Chondrocyte (in vitro differentiated cells): ENCODE measurements around the gene RAX2. TPM values are rescaled to one million over a fixed set of nuclear protein-coding genes. Genes with fewer than 3 reads are reported as not detected.

Source experiments
- DNase-seq: peaks from one replicate; pipeline ENCODE4 v3.0.0; 2021; ENCODE audit warnings: mixed read lengths, low spot score
- H3K27ac Mint-ChIP-seq: one replicate; pipeline ENCODE4 v1.8.0; 2021; ENCODE audit warnings: mild to moderate bottlenecking, moderate library complexity, mixed read lengths; ENCODE audit not compliant: unreplicated experiment
- H3K27me3 Mint-ChIP-seq: 2 replicates; pipeline ENCODE4 v1.8.0; 2021; ENCODE audit warnings: low read depth, mixed read lengths
- H3K36me3 Mint-ChIP-seq: 2 replicates; pipeline ENCODE4 v1.8.0; 2021; ENCODE audit warnings: low read depth, mixed read lengths
- H3K4me1 Mint-ChIP-seq: 2 replicates; pipeline ENCODE4 v1.8.0; 2021; ENCODE audit warnings: low read depth, mild to moderate bottlenecking, mixed read lengths
- H3K4me3 Mint-ChIP-seq: one replicate; pipeline ENCODE4 v1.8.0; 2021; ENCODE audit warnings: mild to moderate bottlenecking, moderate library complexity, mixed read lengths; ENCODE audit not compliant: unreplicated experiment
- H3K9me3 Mint-ChIP-seq: 2 replicates; pipeline ENCODE4 v1.8.0; 2021; ENCODE audit warnings: low read depth, mixed read lengths
- total RNA-seq: library from RNA; stranded (reverse); gene quantifications from 3 replicates; pipeline ENCODE4 v1.2.1, GENCODE V29; 2021
- TF ChIP-seq, protein P1 (sequence below): fragments of 200-600 bp; sonication (generic); IDR thresholded peaks from 2 replicates; pipeline ENCODE4 v1.5.0; 2021; ENCODE audit warnings: antibody characterized with exemption, mild to moderate bottlenecking, moderate library complexity

The RAX2 gene
- total RNA-seq, 1 donor from 2014 or later: not detected

DNA sequence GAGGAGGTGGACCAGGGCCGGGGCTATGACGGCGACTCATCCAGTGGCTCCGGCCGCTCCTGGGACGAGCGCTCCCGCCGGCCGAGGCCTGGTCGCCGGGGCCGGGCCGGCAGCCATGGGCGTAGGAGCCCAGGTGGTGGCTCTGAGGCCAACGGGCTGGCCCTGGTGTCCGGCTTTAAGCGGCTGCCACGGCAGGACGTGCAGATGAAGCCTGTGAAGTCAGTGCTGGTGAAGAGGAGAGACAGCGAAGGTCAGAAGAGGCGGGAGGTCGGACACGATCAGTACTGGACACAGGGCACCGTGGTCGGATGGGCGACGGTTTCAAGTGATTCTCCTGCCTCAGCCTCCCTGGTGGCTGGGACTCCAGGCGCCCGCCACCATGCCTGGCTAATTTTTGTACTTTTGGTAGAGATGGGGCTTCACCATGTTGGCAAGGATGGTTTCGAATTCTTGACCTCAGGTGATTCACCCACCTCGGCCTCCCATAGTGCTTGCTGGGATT is 41.5 kb downstream of the RAX2 start:
- Mint-ChIP-seq H3K27me3 (peaks cover 1% of the 10 kb centered on the region), H3K4me3 (no peak overlapping the region), H3K27ac (no peak overlapping the region), H3K4me1 (no peaks in the 10 kb centered on the region), H3K9me3 (no peaks in the 10 kb centered on the region), H3K36me3 (no peaks in the 10 kb centered on the region)
- TF ChIP-seq, protein P1, sequence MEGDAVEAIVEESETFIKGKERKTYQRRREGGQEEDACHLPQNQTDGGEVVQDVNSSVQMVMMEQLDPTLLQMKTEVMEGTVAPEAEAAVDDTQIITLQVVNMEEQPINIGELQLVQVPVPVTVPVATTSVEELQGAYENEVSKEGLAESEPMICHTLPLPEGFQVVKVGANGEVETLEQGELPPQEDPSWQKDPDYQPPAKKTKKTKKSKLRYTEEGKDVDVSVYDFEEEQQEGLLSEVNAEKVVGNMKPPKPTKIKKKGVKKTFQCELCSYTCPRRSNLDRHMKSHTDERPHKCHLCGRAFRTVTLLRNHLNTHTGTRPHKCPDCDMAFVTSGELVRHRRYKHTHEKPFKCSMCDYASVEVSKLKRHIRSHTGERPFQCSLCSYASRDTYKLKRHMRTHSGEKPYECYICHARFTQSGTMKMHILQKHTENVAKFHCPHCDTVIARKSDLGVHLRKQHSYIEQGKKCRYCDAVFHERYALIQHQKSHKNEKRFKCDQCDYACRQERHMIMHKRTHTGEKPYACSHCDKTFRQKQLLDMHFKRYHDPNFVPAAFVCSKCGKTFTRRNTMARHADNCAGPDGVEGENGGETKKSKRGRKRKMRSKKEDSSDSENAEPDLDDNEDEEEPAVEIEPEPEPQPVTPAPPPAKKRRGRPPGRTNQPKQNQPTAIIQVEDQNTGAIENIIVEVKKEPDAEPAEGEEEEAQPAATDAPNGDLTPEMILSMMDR: no peak
- DNase-seq: no peak

DNA sequence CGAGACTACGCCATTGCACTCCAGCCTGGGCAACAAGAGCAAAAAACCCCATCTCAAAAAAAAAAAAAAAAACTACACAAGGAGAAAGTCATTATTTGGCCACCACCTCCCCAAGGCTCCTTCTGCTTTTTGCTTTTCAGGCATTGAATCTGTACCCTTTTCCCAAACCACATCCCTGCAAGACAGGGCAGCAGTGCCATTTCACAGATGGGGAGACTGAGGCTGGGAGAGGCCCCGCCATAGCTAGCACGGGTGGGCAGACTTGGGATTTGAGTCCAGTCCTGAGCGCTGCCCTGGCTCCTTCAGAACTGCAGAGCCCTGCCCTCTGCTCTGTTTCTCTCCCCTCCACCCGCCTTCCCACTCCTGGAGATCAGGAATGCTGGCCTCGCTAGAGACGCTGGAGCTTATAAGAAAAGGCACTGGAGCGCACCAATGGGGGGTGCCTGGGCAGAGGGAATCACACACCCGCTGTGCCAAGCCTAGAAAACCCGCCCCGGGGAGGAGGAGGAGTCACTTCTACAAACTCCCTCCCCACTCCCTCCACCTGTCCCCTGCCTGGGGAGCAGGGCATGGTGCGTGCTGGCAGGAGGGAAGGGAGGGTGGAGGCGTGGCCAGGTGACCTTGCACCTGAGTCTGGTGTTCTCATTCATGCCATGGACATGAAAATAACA is 46.3 kb downstream of the RAX2 start:
- H3K4me1 Mint-ChIP-seq: peaks cover 7% of the 10 kb centered on the region
- TF ChIP-seq, protein P1: no peak
- no peak overlapping the region for H3K27ac Mint-ChIP-seq
- peaks cover 9% of the 10 kb centered on the region for H3K27me3 Mint-ChIP-seq
- H3K4me3 Mint-ChIP-seq: no peak overlapping the region
- DNase-seq: no peak
- no peaks in the 10 kb centered on the region for H3K9me3 Mint-ChIP-seq
- H3K36me3 Mint-ChIP-seq: no peaks in the 10 kb centered on the region

DNA sequence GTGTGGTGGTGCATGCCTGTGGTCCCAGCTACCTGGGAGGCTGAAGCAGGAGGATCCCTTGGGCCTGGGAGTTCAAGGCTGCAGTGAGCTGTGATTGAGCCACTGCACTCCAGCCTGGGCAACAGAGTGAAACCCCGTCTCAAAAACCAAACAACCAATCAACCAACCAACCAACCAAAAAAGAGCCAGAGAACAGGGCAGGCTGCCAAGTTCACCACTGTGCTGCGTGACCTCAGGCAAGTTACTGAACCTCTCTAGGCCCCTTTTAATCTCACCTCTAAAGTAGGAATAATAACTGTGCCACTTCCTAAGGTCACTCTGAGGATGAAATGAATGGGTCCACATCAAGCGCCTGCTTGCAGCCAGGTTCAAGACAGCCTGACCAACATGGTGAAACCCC is 46.9 kb downstream of the RAX2 start:
- TF ChIP-seq, protein P1: no peak
- Mint-ChIP-seq H3K4me3 (no peak overlapping the region), H3K27me3 (peaks cover 9% of the 10 kb centered on the region), H3K4me1 (peaks cover 7% of the 10 kb centered on the region), H3K9me3 (no peaks in the 10 kb centered on the region), H3K27ac (no peak overlapping the region), H3K36me3 (no peaks in the 10 kb centered on the region)
- DNase-seq: no peak

DNA sequence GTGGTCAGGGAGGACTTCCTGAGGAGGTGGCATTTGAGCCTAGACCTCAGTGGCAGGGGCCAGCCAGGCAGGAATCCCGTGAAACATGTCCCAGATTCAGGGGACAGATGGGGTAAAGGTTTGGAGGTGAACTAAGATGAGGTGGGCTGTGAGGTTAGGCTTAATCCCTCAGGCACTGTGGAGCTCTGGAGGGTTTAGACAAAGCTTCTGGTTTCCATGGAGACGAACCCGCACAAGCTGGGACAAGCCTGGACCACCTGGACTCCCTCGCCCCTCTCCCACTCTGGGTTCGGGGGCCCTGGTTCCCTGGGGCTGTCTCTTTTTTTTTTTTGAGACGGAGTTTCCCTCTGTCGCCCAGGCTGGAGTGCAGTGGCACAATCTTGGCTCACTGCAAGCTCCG is 48.1 kb downstream of the RAX2 start:
- H3K4me1 Mint-ChIP-seq: peaks cover 11% of the 10 kb centered on the region
- H3K36me3 Mint-ChIP-seq: no peaks in the 10 kb centered on the region
- H3K9me3 Mint-ChIP-seq: no peaks in the 10 kb centered on the region
- no peak overlapping the region for H3K27ac Mint-ChIP-seq
- TF ChIP-seq, protein P1: no peak
- H3K4me3 Mint-ChIP-seq: no peak overlapping the region
- DNase-seq: no peak
- peaks cover 11% of the 10 kb centered on the region for H3K27me3 Mint-ChIP-seq

DNA sequence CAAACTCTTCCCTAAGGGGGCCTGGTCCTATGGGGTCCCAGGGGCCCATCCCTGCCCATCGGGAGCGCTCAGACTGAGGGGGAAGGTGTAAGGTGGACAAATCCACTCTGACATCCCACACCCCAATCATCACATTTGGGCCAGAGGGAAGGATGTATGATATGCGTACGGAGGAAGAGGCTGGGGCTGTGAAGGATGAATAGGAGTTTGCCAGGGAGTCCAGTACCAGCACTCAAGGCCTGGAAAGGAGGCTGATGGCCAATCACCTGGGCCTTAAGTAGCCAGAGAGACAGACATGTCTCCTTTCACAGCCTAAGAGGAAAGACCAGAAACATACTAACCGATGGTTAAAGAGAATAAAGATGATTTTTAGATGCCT is 48.9 kb downstream of the RAX2 start:
- H3K9me3 Mint-ChIP-seq: no peaks in the 10 kb centered on the region
- peaks cover 11% of the 10 kb centered on the region for H3K4me1 Mint-ChIP-seq
- H3K36me3 Mint-ChIP-seq: no peaks in the 10 kb centered on the region
- no peak for DNase-seq
- peaks cover 11% of the 10 kb centered on the region for H3K27me3 Mint-ChIP-seq
- H3K27ac Mint-ChIP-seq: no peak overlapping the region
- H3K4me3 Mint-ChIP-seq: no peak overlapping the region
- TF ChIP-seq, protein P1: no peak
